Measurements from ENCODE around the gene TSGA10IP. TPM values are rescaled to one million over a fixed set of nuclear protein-coding genes. Genes with fewer than 3 reads are reported as not detected.
"Not testable (repeated sequence)": the region's sequence is repeated elsewhere in the genome, so short reads cannot be mapped to it uniquely, and the experiment has no call there.

Gene TSGA10IP
- total RNA-seq, 2 experiments from 2014 or later = not detected

DNA sequence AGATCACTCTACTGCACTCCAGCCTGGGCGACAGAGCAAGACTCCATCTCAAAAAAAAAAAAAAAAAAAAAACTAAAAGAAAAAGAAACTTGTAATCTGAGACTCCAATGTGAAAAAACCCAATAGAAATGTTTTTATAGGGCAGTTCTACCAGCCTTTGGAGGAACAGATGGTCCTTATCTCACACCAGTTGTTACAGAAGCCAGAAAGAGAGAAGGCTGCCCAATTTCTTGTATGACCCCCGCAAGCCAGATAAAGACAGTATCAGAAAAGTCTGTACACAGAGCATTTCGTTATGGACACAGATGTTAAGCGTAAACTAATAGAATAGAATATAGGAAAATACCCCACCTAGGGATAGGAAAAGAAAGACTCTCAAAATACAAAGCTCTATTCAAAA, 11.3 kb upstream of the TSGA10IP start:
- Mint-ChIP-seq H3K4me3 (no peak overlapping the region), H3K36me3 (ENCODE audit: low read depth) (no peaks in the 10 kb centered on the region), H3K27ac (no peak overlapping the region), H3K4me1 (ENCODE audit: low read depth) (peaks cover 8% of the 10 kb centered on the region), H3K27me3 (ENCODE audit: low read depth) (no peaks in the 10 kb centered on the region), H3K9me3 (no peaks in the 10 kb centered on the region)
- intact Hi-C loops (cut with micrococcal nuclease) = no loop called here
- no peak for DNase-seq
- CTCF ChIA-PET = interaction anchor here (0.6 kb wide), 2 partner anchors 43 to 86 kb away, joined by 3 to 5 read pairs; no protein-coding TSS in a partner anchor

DNA sequence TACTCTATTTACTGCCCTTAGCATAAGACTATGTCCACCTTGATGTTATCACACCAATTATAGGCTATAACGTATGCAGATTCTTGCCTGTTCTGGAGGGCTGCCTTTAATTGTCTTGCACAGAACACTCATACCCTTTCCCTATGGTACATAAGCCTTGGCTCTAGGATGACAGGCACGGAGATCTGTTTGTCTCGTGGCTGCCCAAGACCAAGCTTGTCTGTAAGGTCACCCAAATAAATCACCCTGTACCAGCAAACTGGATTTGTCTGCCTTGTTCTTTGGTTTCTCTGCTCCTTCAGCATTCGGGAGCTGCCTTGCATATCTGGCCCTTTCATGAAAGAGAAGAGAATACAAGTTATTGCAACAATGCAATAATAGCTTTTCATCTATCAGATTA, 7.5 kb upstream of the TSGA10IP start:
- Mint-ChIP-seq H3K4me1 (ENCODE audit: low read depth) (no peaks in the 10 kb centered on the region), H3K27ac (no peak overlapping the region), H3K9me3 (no peaks in the 10 kb centered on the region), H3K36me3 (ENCODE audit: low read depth) (no peaks in the 10 kb centered on the region), H3K4me3 (no peak overlapping the region), H3K27me3 (ENCODE audit: low read depth) (no peaks in the 10 kb centered on the region)
- DNase-seq = no peak
- intact Hi-C loops (cut with micrococcal nuclease) = no loop called here
- CTCF ChIA-PET = interaction anchor here (0.8 kb wide), 1 partner anchor 10 kb away, joined by 3 read pairs; no protein-coding TSS in a partner anchor

DNA sequence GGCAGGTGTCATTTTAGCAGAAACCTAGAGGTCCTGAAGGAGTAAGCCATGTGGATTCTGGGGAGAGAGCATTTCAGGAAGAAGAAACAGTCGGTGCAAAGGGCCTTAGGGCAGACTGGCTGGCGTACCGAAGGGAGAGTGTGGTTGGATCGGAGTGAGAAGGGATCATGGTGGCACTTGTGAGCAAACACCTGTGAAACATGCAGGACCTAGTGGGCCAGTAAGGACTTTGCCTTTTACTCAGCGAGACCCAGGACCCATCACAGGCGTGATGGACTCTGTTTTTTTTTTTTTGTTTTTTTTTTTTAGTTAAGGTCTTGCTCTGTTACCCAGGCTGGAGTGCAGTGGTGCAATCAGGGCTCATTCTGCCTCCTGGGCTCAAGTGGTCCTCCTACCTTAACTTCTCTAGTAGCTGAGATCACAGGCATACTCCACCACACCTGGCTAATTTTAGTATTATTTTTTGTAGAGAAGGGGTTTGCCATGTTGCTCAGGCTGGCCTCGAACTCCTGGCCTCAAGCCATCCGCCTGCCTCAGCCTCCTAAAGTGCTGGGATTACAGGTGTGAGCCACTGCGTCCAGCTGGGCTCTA, 3.5 kb upstream of the TSGA10IP start:
- CTCF ChIA-PET = no interaction called here
- intact Hi-C loops (cut with micrococcal nuclease) = no loop called here
- H3K4me3 Mint-ChIP-seq = no peak overlapping the region

DNA sequence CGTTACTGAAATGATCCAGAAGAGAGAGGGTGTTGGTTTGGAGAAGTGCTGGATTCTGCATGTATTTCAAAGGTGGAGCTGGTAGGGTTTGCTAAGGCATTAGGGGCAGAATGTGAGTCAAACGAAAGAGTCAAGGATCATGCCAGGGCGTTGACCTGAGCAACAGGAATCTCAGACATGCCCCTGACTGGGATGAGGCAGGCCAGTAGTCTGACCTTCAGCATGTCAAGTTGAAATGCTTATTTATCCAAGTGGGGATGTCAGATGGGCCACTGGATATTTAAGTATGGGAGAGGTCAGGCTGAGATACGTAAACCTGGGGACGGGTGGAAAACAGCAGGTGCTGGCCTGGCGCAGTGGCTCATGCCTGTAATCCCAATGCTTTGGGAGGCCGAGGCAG, 2.7 kb upstream of the TSGA10IP start:
- CTCF ChIA-PET = no interaction called here
- no peak for DNase-seq
- Mint-ChIP-seq H3K9me3 (no peaks in the 10 kb centered on the region), H3K27ac (no peak overlapping the region), H3K4me1 (ENCODE audit: low read depth) (no peaks in the 10 kb centered on the region), H3K27me3 (ENCODE audit: low read depth) (no peaks in the 10 kb centered on the region), H3K4me3 (no peak overlapping the region), H3K36me3 (ENCODE audit: low read depth) (no peaks in the 10 kb centered on the region)
- intact Hi-C loops (cut with micrococcal nuclease) = no loop called here

More for the DNA sequence above, 3.5 kb upstream of the TSGA10IP start:
- H3K9me3 Mint-ChIP-seq = no peaks in the 10 kb centered on the region
- no peaks in the 10 kb centered on the region for H3K36me3 Mint-ChIP-seq (ENCODE audit: low read depth)
- H3K27ac Mint-ChIP-seq = no peak overlapping the region
- DNase-seq = no peak
- H3K27me3 Mint-ChIP-seq (ENCODE audit: low read depth) = no peaks in the 10 kb centered on the region
- no peaks in the 10 kb centered on the region for H3K4me1 Mint-ChIP-seq (ENCODE audit: low read depth)

DNA sequence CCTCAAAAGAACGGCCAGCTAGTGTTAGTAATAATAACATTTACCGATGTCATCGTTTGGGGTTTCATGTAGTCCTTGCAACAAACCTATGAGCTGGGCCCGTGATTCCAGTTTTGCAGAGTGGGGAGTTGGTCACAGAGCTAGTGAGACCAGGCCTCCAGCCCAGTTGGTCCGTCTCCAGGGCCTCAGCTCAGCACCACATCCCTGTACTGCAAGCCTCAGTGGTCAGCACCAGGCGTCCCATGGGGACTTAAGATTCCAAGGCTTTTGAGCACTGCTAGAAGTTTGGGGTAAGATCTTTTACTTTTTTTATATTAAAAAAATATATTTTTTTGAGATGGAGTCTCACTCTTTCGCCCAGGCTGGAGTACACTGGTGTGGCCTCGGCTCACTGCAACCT, 1.1 kb upstream of the TSGA10IP start:
- CTCF ChIA-PET = no interaction called here
- no peaks in the 10 kb centered on the region for H3K36me3 Mint-ChIP-seq (ENCODE audit: low read depth)
- no peaks in the 10 kb centered on the region for H3K4me1 Mint-ChIP-seq (ENCODE audit: low read depth)
- no peak for DNase-seq
- no peaks in the 10 kb centered on the region for H3K27me3 Mint-ChIP-seq (ENCODE audit: low read depth)
- H3K9me3 Mint-ChIP-seq = no peaks in the 10 kb centered on the region
- no peak overlapping the region for H3K27ac Mint-ChIP-seq
- intact Hi-C loops (cut with micrococcal nuclease) = no loop called here
- H3K4me3 Mint-ChIP-seq = no peak overlapping the region

DNA sequence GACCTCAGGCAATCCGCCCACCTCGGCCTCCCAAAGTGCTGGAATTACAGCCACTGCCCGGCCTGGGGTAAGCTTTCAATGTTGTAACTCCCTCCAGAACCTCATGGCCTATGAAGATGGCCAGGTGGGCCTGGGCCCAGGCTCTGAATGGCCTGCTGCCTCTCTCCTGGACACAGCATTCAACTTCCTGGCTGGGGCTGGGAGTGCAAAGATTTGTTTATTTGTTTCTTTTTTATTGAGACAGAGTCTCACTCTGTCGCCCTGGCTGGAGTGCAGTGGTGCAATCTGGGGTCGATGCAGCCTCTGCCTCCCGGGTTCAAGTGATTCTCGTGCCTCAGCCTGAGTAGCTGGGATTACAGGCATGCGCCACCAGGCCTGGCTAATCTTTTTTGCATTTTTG, 513 bp upstream of the TSGA10IP start:
- no peaks in the 10 kb centered on the region for H3K27me3 Mint-ChIP-seq (ENCODE audit: low read depth)
- no peaks in the 10 kb centered on the region for H3K9me3 Mint-ChIP-seq
- CTCF ChIA-PET = no interaction called here
- no peak for DNase-seq
- intact Hi-C loops (cut with micrococcal nuclease) = no loop called here
- H3K27ac Mint-ChIP-seq = no peak overlapping the region
- no peak overlapping the region for H3K4me3 Mint-ChIP-seq
- H3K36me3 Mint-ChIP-seq (ENCODE audit: low read depth) = no peaks in the 10 kb centered on the region
- no peaks in the 10 kb centered on the region for H3K4me1 Mint-ChIP-seq (ENCODE audit: low read depth)

DNA sequence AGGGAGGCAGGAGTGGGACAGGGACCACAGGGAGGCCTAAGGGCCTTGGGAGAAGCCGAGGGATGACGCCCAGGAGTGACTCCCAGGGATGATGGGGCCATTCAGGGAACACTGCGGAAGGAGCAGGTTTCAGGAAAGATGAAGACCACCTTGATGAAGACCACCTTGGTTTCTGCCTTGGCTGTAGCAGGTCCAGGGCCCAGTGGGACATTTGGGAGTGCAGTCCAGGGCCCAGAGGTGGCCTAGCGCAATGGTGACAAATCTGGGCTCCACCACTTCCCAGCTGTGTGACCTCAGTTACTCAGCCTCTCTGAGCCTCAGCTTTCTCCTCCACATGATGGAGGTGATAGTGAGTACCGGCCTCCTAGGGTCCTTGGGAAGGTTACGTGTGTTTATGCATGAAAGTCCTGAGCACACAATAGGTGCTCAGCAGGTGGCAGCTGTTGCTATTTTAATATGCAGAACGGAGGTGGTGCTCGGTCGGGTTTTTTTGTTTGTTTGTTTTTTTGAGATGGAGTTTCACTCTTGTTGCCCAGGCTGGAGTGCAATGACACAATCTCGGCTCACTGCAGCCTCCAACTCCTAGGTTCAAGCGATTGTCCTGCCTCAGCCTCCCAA, 770 bp downstream of the TSGA10IP start:
- no peak overlapping the region for H3K27ac Mint-ChIP-seq
- H3K4me1 Mint-ChIP-seq (ENCODE audit: low read depth) = no peaks in the 10 kb centered on the region
- intact Hi-C loops (cut with micrococcal nuclease) = no loop called here
- H3K27me3 Mint-ChIP-seq (ENCODE audit: low read depth) = no peaks in the 10 kb centered on the region
- no peaks in the 10 kb centered on the region for H3K9me3 Mint-ChIP-seq
- no peak overlapping the region for H3K4me3 Mint-ChIP-seq
- CTCF ChIA-PET = no interaction called here
- H3K36me3 Mint-ChIP-seq (ENCODE audit: low read depth) = no peaks in the 10 kb centered on the region
- DNase-seq = no peak

DNA sequence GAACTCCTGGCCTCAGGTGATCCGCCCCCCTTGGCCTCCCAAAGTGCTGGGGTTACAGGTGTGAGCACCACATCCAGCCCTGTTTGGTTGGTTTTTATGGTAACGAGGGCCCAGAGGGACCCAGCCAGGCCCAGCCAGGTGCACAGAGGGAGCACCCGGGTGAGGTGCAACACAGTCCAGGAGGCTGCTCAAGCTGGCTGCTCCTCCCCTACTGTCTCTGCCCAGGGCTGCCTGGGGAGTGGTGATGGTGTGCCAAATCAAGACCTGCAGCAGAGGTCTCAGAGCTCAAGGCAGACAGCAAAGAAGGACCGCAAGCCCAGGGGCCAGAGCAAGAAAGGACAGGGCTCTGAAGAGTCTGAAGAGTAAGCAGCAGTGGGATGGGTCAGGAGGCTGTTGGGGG, 1.4 kb downstream of the TSGA10IP start:
- H3K4me3 Mint-ChIP-seq = no peak overlapping the region
- no peaks in the 10 kb centered on the region for H3K36me3 Mint-ChIP-seq (ENCODE audit: low read depth)
- DNase-seq = no peak
- no peaks in the 10 kb centered on the region for H3K9me3 Mint-ChIP-seq
- H3K4me1 Mint-ChIP-seq (ENCODE audit: low read depth) = no peaks in the 10 kb centered on the region
- CTCF ChIA-PET = no interaction called here
- intact Hi-C loops (cut with micrococcal nuclease) = no loop called here
- no peaks in the 10 kb centered on the region for H3K27me3 Mint-ChIP-seq (ENCODE audit: low read depth)
- H3K27ac Mint-ChIP-seq = no peak overlapping the region

DNA sequence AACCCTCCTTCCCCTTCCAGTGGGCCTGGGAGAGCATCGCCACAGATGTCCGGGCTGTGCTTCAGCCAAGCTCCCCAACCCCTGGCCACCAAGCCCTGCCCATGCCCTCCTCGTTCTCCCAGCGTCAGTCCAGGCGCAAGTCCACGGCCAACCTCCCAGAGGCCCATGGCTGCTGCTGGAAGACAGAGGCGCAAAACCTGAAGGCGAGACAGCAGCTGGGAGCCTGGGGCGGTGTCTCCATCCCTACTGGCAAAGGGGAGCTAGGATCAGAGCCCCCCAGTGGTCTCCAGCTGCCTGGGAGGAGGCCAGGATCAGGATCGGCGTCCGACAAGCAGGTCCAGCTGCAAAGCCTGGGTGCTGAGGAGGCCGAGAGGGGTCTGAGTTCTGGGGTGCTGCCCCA, 1.9 kb downstream of the TSGA10IP start:
- Mint-ChIP-seq H3K4me3 (no peak overlapping the region), H3K4me1 (ENCODE audit: low read depth) (no peaks in the 10 kb centered on the region), H3K9me3 (no peaks in the 10 kb centered on the region), H3K36me3 (ENCODE audit: low read depth) (no peaks in the 10 kb centered on the region), H3K27me3 (ENCODE audit: low read depth) (no peaks in the 10 kb centered on the region), H3K27ac (no peak overlapping the region)
- CTCF ChIA-PET = no interaction called here
- DNase-seq = no peak
- intact Hi-C loops (cut with micrococcal nuclease) = no loop called here

DNA sequence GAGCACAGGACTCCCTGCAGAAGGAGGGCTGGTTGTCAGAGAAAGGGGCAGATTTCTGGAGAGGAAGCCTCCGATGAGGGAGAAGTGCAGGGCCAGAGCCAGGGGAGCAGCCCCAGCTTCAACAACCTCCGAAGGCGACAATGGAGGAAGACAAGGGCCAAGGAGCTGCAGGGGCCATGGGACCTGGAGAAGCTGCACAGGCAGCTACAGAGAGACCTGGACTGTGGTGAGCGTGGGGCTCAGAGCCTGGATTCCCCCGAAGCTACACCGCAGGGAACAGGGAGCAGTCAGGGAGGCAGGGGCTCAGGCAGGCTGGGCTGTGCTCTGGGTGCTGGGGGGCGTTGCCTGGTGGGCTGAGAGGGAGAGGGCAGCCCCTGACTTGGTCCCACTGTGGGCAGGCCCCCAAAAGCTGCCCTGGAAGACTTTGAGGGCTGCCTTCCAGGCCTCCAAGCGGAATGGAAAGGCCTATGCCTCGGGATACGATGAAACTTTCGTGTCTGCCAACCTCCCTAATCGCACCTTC, 2.4 kb downstream of the TSGA10IP start:
- no peak overlapping the region for H3K27ac Mint-ChIP-seq
- H3K36me3 Mint-ChIP-seq (ENCODE audit: low read depth) = no peaks in the 10 kb centered on the region
- intact Hi-C loops (cut with micrococcal nuclease) = no loop called here
- no peaks in the 10 kb centered on the region for H3K9me3 Mint-ChIP-seq
- H3K4me3 Mint-ChIP-seq = no peak overlapping the region
- DNase-seq = no peak
- H3K27me3 Mint-ChIP-seq (ENCODE audit: low read depth) = no peaks in the 10 kb centered on the region
- CTCF ChIA-PET = no interaction called here
- H3K4me1 Mint-ChIP-seq (ENCODE audit: low read depth) = no peaks in the 10 kb centered on the region

DNA sequence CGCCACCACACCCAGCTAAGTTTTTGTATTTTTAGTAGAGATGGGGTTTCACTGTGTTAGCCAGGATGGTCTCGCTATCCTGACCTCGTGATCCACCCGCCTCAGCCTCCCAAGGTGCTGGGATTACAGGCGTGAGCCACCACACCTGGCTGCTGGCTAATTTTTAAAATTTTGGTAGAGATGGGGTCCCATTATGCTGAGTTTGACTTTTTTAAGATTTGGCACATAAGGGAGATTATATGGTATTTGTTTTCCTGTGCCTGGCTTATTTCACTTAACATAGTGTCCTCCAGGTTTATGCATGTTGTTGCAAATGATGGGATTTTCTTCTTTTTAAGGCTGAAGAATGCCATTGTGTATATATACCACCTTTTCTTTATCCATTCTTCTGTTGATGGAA, 5.4 kb downstream of the TSGA10IP start:
- intact Hi-C loops (cut with micrococcal nuclease); H3K27ac Mint-ChIP-seq; H3K4me1 Mint-ChIP-seq (ENCODE audit: low read depth); H3K4me3 Mint-ChIP-seq; H3K27me3 Mint-ChIP-seq (ENCODE audit: low read depth); H3K9me3 Mint-ChIP-seq; H3K36me3 Mint-ChIP-seq (ENCODE audit: low read depth); DNase-seq: not testable (repeated sequence)
- CTCF ChIA-PET = interaction anchor here (0.6 kb wide), 1 partner anchor 66 kb away, joined by 3 read pairs; no protein-coding TSS in a partner anchor

DNA sequence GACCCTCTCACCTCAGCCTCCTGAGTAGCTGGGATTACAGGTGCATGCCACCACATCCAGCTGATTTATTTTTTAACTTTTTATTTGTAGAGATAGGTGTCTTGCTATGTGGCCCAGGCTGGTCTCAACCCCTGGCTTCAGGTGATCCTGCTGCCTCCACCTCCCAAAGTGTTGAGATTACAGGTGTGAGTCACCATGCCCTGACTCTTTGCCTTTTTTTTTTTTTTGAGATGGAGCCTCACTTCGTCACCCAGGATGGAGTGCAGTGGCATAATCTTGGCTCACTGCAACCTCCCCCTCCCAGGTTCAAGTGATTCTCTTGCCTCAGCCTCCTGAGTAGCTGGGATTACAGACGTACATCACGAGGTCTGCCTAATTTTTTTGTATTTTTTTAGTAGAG, 6.4 kb downstream of the TSGA10IP start:
- H3K4me3 Mint-ChIP-seq; intact Hi-C loops (cut with micrococcal nuclease); DNase-seq; H3K9me3 Mint-ChIP-seq; H3K36me3 Mint-ChIP-seq (ENCODE audit: low read depth); H3K27ac Mint-ChIP-seq; H3K4me1 Mint-ChIP-seq (ENCODE audit: low read depth); H3K27me3 Mint-ChIP-seq (ENCODE audit: low read depth): not testable (repeated sequence)
- CTCF ChIA-PET = interaction anchor here (0.7 to 1.1 kb wide), 3 partner anchors 12 to 94 kb away, joined by 3 to 4 read pairs (median 4); no protein-coding TSS in a partner anchor

DNA sequence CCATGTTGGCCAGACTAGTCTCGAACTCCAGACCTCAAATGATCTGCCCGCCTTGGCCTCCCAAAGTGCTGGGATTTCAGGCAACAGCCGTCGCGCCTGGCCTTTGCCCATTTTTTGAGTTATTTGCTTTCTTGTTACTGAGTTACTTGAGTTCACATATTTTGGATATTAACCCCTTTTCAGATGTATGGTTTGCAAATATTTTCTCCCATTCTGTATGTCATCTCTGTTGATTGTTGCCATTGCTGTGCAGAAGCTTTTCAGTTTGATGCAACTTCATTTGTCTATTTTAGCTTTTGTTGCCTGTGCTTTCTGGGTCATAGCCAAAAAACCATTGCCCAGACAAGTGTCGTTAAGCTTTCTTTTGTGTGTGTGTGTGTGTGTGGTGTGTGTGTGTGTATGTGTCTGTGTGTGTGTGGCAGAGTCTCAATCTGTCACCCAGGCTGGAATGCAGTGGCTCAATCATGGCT, 6.8 kb downstream of the TSGA10IP start:
- no peak overlapping the region for H3K4me3 Mint-ChIP-seq
- H3K4me1 Mint-ChIP-seq (ENCODE audit: low read depth) = peaks cover 13% of the 10 kb centered on the region
- no peaks in the 10 kb centered on the region for H3K9me3 Mint-ChIP-seq
- CTCF ChIA-PET = interaction anchor here (0.7 to 1.4 kb wide), 3 partner anchors 59 to 94 kb away, joined by 4 to 5 read pairs (median 4); no protein-coding TSS in a partner anchor
- H3K27me3 Mint-ChIP-seq (ENCODE audit: low read depth) = no peaks in the 10 kb centered on the region
- H3K36me3 Mint-ChIP-seq (ENCODE audit: low read depth) = no peaks in the 10 kb centered on the region
- intact Hi-C loops (cut with micrococcal nuclease) = no loop called here
- H3K27ac Mint-ChIP-seq = no peak overlapping the region
- DNase-seq = no peak

Measured in activated naive CD4-positive, alpha-beta T cell treated with anti-CD3 and anti-CD28 coated beads for 36 hours (primary cell).